GM12873 (cell line): ENCODE data around the gene FRMD5.

Experiments
- CTCF ChIP-seq: IDR thresholded peaks from 2 replicates; pipeline ENCODE4 v1.5.1; 2012; ENCODE audit warnings: low read depth, mild to moderate bottlenecking, moderate library complexity, low read length, control low read depth; ENCODE audit not compliant: insufficient read depth; ENCODE audit errors: missing control alignments

The FRMD5 gene

GRCh38 chr15:43919540-43920253 is 275.4 kb downstream of the FRMD5 start:
- no peak for TF ChIP-seq CTCF

- TF ChIP-seq CTCF, result no peak
Measured at GRCh38 chr15:43918717-43919116, 276.4 kb downstream of the FRMD5 start.

GRCh38 chr15:43916326-43916660 is 278.8 kb downstream of the FRMD5 start:
- no peak for TF ChIP-seq CTCF

- no peak for TF ChIP-seq CTCF
Measured at GRCh38 chr15:43915631-43916325, 279.3 kb downstream of the FRMD5 start.

- TF ChIP-seq CTCF, result no peak
Measured at GRCh38 chr15:43913941-43914340, 281.1 kb downstream of the FRMD5 start.

GRCh38 chr15:43913026-43913780 is 281.9 kb downstream of the FRMD5 start:
- no peak for TF ChIP-seq CTCF

GRCh38 chr15:43912208-43912607 is 282.9 kb downstream of the FRMD5 start:
- TF ChIP-seq CTCF, result no peak
